ENCODE results near the gene NR4A1. TPM values are rescaled to one million over a fixed set of nuclear protein-coding genes. Genes with fewer than 3 reads are reported as not detected.
A peak's percentile ranks its signal among the peaks of the same experiment; 100 is the strongest.

Gene NR4A1
- total RNA-seq, result 100 to 1,000 TPM in 1 of 3 donors, 10 to 100 TPM in 2; 72.5 to 177 (median 96.7) TPM
- total RNA-seq (2013), result 43.8 TPM

- H3K27me3 ChIP-seq (ENCODE audit: control insufficient read depth, insufficient read depth, low read length), result no peaks in the 10 kb centered on the region
- intact Hi-C loops (cut with micrococcal nuclease), result loop anchor here (1.0 kb wide), 4 partner anchors 9 to 45 kb away; partner anchors contain the start of genes ATG101 and TAMALIN
- peak within 1 kb of the TSS; percentile 95 to 97 for H3K27ac Mint-ChIP-seq
- peaks cover 34% of the 10 kb centered on the region for H3K4me1 ChIP-seq (ENCODE audit: control insufficient read depth, insufficient read depth, low read length)
- peak; percentile 83 to 96 (median 88) for ATAC-seq
- H3K27me3 Mint-ChIP-seq (ENCODE audit: low read depth in 2 of 2), result peaks cover 0 to 7% of the 10 kb centered on the region in 2 donors
- TF ChIP-seq CTCF (IDR thresholded peaks at IDR 0.05), result no peak
- WGBS (ENCODE audit: insufficient coverage), result under 1% methylated on average over 77 of the region's 77 CpGs
- peak within 1 kb of the TSS; percentile 64 for H3K4me3 ChIP-seq (ENCODE audit: low read length)
- H3K4me3 Mint-ChIP-seq, result peak within 1 kb of the TSS; percentile 96
- H3K9me3 Mint-ChIP-seq, result no peaks in the 10 kb centered on the region
- H3K4me1 Mint-ChIP-seq, result peaks cover 31 to 36% of the 10 kb centered on the region in 2 donors
- H3K36me3 ChIP-seq (ENCODE audit: control insufficient read depth, insufficient read depth, low read length), result no peaks in the 10 kb centered on the region
- H3K9me3 ChIP-seq (ENCODE audit: control insufficient read depth, insufficient read depth, low read length), result no peaks in the 10 kb centered on the region
- DNase-seq, result peak; percentile 99 to 100
- H3K27ac ChIP-seq (ENCODE audit: low read length), result peak within 1 kb of the TSS; percentile 91
- H3K36me3 Mint-ChIP-seq, result no peaks in the 10 kb centered on the region
Observed at GRCh38 chr12:52050758-52051541, at the start of gene NR4A1. TSS of gene NR4A1 (plus strand) at chr12:52051442. CDS start at chr12:52054329, 2,887 bp downstream.

GRCh38 chr12:52003016-52003550, 48.2 kb upstream of the NR4A1 start:
- no peaks in the 10 kb centered on the region for H3K9me3 Mint-ChIP-seq
- no peaks in the 10 kb centered on the region for H3K9me3 ChIP-seq (ENCODE audit: control insufficient read depth, insufficient read depth, low read length)
- H3K36me3 Mint-ChIP-seq, result no peaks in the 10 kb centered on the region
- ATAC-seq (no peak), DNase-seq (no peak)
- peaks cover 26% of the 10 kb centered on the region for H3K4me1 ChIP-seq (ENCODE audit: control insufficient read depth, insufficient read depth, low read length)
- no peak overlapping the region for H3K4me3 ChIP-seq (ENCODE audit: low read length)
- H3K4me1 Mint-ChIP-seq, result peaks cover 20 to 27% of the 10 kb centered on the region in 2 donors
- H3K27ac Mint-ChIP-seq, result peak overlapping the region in 1 of 2 donors; percentile 42
- 93% methylated on average over 7 of the region's 8 CpGs for WGBS (ENCODE audit: insufficient coverage)
- H3K36me3 ChIP-seq (ENCODE audit: control insufficient read depth, insufficient read depth, low read length), result no peaks in the 10 kb centered on the region
- H3K27me3 ChIP-seq (ENCODE audit: control insufficient read depth, insufficient read depth, low read length), result peaks cover 4% of the 10 kb centered on the region
- intact Hi-C loops (cut with micrococcal nuclease), result no loop called here
- H3K4me3 Mint-ChIP-seq, result no peak overlapping the region
- no peaks in the 10 kb centered on the region for H3K27me3 Mint-ChIP-seq (ENCODE audit: low read depth in 2 of 2)
- no peak overlapping the region for H3K27ac ChIP-seq (ENCODE audit: low read length)
- TF ChIP-seq CTCF (IDR thresholded peaks at IDR 0.05), result no peak

GRCh38 chr12:52003591-52003990, 47.7 kb upstream of the NR4A1 start:
- H3K27ac ChIP-seq (ENCODE audit: low read length), result no peak overlapping the region
- no peak for TF ChIP-seq CTCF (IDR thresholded peaks at IDR 0.05)
- Mint-ChIP-seq H3K4me1 (peaks cover 25 to 31% of the 10 kb centered on the region in 2 donors), H3K36me3 (no peaks in the 10 kb centered on the region), H3K27me3 (ENCODE audit: low read depth in 2 of 2) (no peaks in the 10 kb centered on the region), H3K27ac (peak overlapping the region in 1 of 2 donors; percentile 42), H3K9me3 (no peaks in the 10 kb centered on the region), H3K4me3 (no peak overlapping the region)
- peaks cover 31% of the 10 kb centered on the region for H3K4me1 ChIP-seq (ENCODE audit: control insufficient read depth, insufficient read depth, low read length)
- H3K4me3 ChIP-seq (ENCODE audit: low read length), result no peak overlapping the region
- ATAC-seq, result no peak
- H3K27me3 ChIP-seq (ENCODE audit: control insufficient read depth, insufficient read depth, low read length), result peaks cover 4% of the 10 kb centered on the region
- no peaks in the 10 kb centered on the region for H3K36me3 ChIP-seq (ENCODE audit: control insufficient read depth, insufficient read depth, low read length)
- H3K9me3 ChIP-seq (ENCODE audit: control insufficient read depth, insufficient read depth, low read length), result no peaks in the 10 kb centered on the region
- DNase-seq, result no peak
- 59% methylated on average over 6 of the region's 6 CpGs for WGBS (ENCODE audit: insufficient coverage)
- intact Hi-C loops (cut with micrococcal nuclease), result no loop called here

All from natural killer cell (primary cell).